ENCODE data around the gene TIGAR. TPM values are rescaled to one million over a fixed set of nuclear protein-coding genes. Genes with fewer than 3 reads are reported as not detected.
A peak's percentile ranks its signal among the peaks of the same experiment; 100 is the strongest.

TIGAR gene
- total RNA-seq, 1 experiment from 2014 or later = 27.5 TPM

DNA sequence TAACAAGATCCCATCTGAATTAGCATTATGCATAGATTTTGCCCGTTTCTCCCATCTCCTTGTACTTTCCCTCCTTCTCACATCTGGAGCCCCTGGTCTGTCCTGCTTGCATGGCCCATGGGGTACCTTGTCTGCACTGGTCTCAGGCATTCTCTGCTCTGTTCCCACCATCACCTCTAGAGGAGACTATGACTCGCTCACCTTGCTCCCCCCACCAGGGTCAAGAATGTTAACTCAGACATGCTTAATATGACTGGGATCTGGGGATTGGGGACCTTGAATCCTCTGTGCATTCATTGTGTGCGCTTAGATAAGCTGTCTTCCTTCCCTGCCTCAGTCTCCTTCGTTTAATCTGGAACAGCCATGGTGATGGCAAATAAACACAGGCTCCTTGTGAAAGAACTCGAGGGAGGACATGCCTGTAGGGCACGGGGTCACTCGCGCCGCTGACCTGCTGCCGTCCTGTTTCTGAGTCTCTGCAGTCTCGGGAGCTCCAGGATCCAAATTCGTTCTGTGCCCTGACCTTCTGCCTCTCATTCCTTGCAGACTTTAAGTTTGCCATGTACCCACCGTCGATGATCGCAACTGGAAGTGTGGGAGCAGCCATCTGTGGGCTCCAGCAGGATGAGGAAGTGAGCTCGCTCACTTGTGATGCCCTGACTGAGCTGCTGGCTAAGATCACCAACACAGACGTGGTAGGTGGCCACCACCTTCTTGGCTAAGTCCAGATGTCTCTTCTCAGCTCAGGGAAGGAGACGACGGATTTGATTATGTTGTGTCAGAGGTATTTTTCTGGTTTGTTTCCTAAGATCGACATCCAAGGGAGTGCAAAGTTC, 32.5 kb upstream of the TIGAR start:
- Histone ChIP-seq H3K4me2 (ENCODE audit: insufficient read depth, insufficient read length, low read length) (no peak overlapping the region), H3K14ac (ENCODE audit: insufficient read depth, low read length) (no peak overlapping the region), H2BK20ac (ENCODE audit: low read depth, low read length, poor library complexity, severe bottlenecking) (no peak overlapping the region), H2BK120ac (ENCODE audit: low read depth, low read length, poor library complexity, severe bottlenecking) (no peak overlapping the region), H3K23me2 (ENCODE audit: insufficient read length, low read depth, low read length, poor library complexity, severe bottlenecking) (no peaks in the 10 kb centered on the region), H3K9ac (ENCODE audit: extremely low read depth, insufficient read length, low read length) (no peak overlapping the region), H3K27me3 (ENCODE audit: insufficient read depth, low read length) (no peaks in the 10 kb centered on the region), H2BK15ac (ENCODE audit: low read depth, low read length) (no peak overlapping the region), H2BK5ac (ENCODE audit: insufficient read length, low read length) (no peak overlapping the region), H3K4ac (ENCODE audit: low read depth, low read length) (no peak overlapping the region), H4K20me1 (ENCODE audit: control insufficient read depth, insufficient read depth, insufficient read length) (no peaks in the 10 kb centered on the region), H4K91ac (ENCODE audit: insufficient read length, low read depth, low read length) (no peak overlapping the region), H4K5ac (ENCODE audit: insufficient read length, low read depth, low read length) (no peak overlapping the region), H3K56ac (ENCODE audit: insufficient read length, low read depth, low read length) (no peak overlapping the region), H3K27ac (ENCODE audit: insufficient read length, low read depth, low read length) (no peak overlapping the region), H3K4me1 (ENCODE audit: insufficient read depth, low read length) (no peaks in the 10 kb centered on the region), H3K79me2 (ENCODE audit: insufficient read depth, low read length) (peaks cover 15% of the 10 kb centered on the region; the same call in 1 of the 2 replicates), H3K79me1 (ENCODE audit: insufficient read depth, low read depth, low read length, poor library complexity, severe bottlenecking) (peaks cover 16% of the 10 kb centered on the region), H3T11ph (ENCODE audit: low read length) (no peak overlapping the region), H3K23ac (ENCODE audit: insufficient read length, low read depth, low read length) (no peak overlapping the region), H3K9me3 (ENCODE audit: control insufficient read depth, low read depth, low read length) (no peaks in the 10 kb centered on the region), H2AK5ac (ENCODE audit: insufficient read length, low read length) (no peak overlapping the region), H4K8ac (replicated peaks; ENCODE audit: insufficient read length, low read depth, low read length) (no peak overlapping the region), H2AFZ (ENCODE audit: low read length) (no peak overlapping the region), H3K18ac (ENCODE audit: insufficient read length, low read depth, low read length) (no peak overlapping the region), H2BK12ac (ENCODE audit: insufficient read length, low read depth, low read length) (no peak overlapping the region)
- no peak for DNase-seq
- Mint-ChIP-seq H3K36me3 (ENCODE audit: insufficient read depth in 1 of 3, low read depth in 3 of 3) (peaks cover 85 to 96% (median 91%) of the 10 kb centered on the region in 3 experiments), H3K4me3 (no peak overlapping the region), H3K4me1 (peaks cover 6 to 9% of the 10 kb centered on the region in 2 experiments), H3K27ac (peak overlapping the region; percentile 22 to 83 (median 69); a peak in 5 of 7 replicates), H3K9me3 (no peaks in the 10 kb centered on the region), H3K27me3 (ENCODE audit: low read depth) (no peaks in the 10 kb centered on the region)
- TF ChIP-seq, protein P1, sequence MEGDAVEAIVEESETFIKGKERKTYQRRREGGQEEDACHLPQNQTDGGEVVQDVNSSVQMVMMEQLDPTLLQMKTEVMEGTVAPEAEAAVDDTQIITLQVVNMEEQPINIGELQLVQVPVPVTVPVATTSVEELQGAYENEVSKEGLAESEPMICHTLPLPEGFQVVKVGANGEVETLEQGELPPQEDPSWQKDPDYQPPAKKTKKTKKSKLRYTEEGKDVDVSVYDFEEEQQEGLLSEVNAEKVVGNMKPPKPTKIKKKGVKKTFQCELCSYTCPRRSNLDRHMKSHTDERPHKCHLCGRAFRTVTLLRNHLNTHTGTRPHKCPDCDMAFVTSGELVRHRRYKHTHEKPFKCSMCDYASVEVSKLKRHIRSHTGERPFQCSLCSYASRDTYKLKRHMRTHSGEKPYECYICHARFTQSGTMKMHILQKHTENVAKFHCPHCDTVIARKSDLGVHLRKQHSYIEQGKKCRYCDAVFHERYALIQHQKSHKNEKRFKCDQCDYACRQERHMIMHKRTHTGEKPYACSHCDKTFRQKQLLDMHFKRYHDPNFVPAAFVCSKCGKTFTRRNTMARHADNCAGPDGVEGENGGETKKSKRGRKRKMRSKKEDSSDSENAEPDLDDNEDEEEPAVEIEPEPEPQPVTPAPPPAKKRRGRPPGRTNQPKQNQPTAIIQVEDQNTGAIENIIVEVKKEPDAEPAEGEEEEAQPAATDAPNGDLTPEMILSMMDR (conservative IDR thresholded peaks at IDR 0.05) = no peak
- no CpG with 5 or more reads among the region's 20 CpGs for WGBS (ENCODE audit: extremely low coverage, insufficient read length, low lambda C conversion rate)
